Measurements from ENCODE around the gene LY6G6F. TPM values are rescaled to one million over a fixed set of nuclear protein-coding genes. Genes with fewer than 3 reads are reported as not detected.

Gene LY6G6F
- total RNA-seq, 1 donor from 2014 or later, result not detected

GRCh38 chr6:31662124-31662723, 44.4 kb upstream of the LY6G6F start:
- H3K4me3 Mint-ChIP-seq (ENCODE audit: unreplicated experiment), result peak overlapping the region; percentile 54
- H3K9ac ChIP-seq (ENCODE audit: low read length), result no peak overlapping the region
- H3K27me3 Mint-ChIP-seq (ENCODE audit: low read depth, unreplicated experiment), result no peaks in the 10 kb centered on the region
- H3K36me3 ChIP-seq (ENCODE audit: insufficient read depth, low read length), result peaks cover 5% of the 10 kb centered on the region
- TF ChIP-seq EZH2 (IDR thresholded peaks at IDR 0.05; ENCODE audit: insufficient read depth, low read length), result no peak
- TF ChIP-seq, protein P1, sequence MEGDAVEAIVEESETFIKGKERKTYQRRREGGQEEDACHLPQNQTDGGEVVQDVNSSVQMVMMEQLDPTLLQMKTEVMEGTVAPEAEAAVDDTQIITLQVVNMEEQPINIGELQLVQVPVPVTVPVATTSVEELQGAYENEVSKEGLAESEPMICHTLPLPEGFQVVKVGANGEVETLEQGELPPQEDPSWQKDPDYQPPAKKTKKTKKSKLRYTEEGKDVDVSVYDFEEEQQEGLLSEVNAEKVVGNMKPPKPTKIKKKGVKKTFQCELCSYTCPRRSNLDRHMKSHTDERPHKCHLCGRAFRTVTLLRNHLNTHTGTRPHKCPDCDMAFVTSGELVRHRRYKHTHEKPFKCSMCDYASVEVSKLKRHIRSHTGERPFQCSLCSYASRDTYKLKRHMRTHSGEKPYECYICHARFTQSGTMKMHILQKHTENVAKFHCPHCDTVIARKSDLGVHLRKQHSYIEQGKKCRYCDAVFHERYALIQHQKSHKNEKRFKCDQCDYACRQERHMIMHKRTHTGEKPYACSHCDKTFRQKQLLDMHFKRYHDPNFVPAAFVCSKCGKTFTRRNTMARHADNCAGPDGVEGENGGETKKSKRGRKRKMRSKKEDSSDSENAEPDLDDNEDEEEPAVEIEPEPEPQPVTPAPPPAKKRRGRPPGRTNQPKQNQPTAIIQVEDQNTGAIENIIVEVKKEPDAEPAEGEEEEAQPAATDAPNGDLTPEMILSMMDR (IDR thresholded peaks at IDR 0.05; ENCODE audit: insufficient read depth, low read depth, low read length), result no peak
- H3K9me3 ChIP-seq (ENCODE audit: insufficient read depth, low read depth, low read length), result no peaks in the 10 kb centered on the region
- no peak for DNase-seq (ENCODE audit: low read depth)
- peaks cover 12% of the 10 kb centered on the region for H3K36me3 Mint-ChIP-seq (ENCODE audit: low read depth, unreplicated experiment)
- H3K27me3 ChIP-seq (ENCODE audit: insufficient read depth, low read length), result no peaks in the 10 kb centered on the region
- peak overlapping the region; percentile 98 for H3K4me2 ChIP-seq (ENCODE audit: low read length)
- H3K4me1 ChIP-seq (ENCODE audit: insufficient read depth, low read length), result peaks cover 50% of the 10 kb centered on the region
- H3K4me1 Mint-ChIP-seq (ENCODE audit: low read depth, unreplicated experiment), result peaks cover 36% of the 10 kb centered on the region
- FAIRE-seq, result no peak
- H3K9me3 Mint-ChIP-seq (ENCODE audit: unreplicated experiment), result no peaks in the 10 kb centered on the region
- peaks cover 30% of the 10 kb centered on the region for H4K20me1 ChIP-seq (ENCODE audit: insufficient read depth, low read length)
- peaks cover 87% of the 10 kb centered on the region for H3K79me2 ChIP-seq (ENCODE audit: insufficient read depth, low read length)
- no peak overlapping the region for H3K27ac Mint-ChIP-seq (ENCODE audit: unreplicated experiment)
- H3K27ac ChIP-seq (ENCODE audit: low read depth, low read length), result no peak overlapping the region
- no peak overlapping the region for H3K4me3 ChIP-seq (ENCODE audit: insufficient read depth, low read depth, low read length)
- no peak overlapping the region for H2AFZ ChIP-seq (ENCODE audit: low read depth, low read length)

- Histone ChIP-seq H3K9ac (ENCODE audit: low read length) (peak overlapping the region; percentile 99), H2AFZ (ENCODE audit: low read depth, low read length) (no peak overlapping the region)
- H3K4me1 Mint-ChIP-seq (ENCODE audit: low read depth, unreplicated experiment), result peaks cover 35% of the 10 kb centered on the region
Observed at GRCh38 chr6:31663126-31663960, 43.3 kb upstream of the LY6G6F start.

More at GRCh38 chr6:31663126-31663960, 43.3 kb upstream of the LY6G6F start:
- peaks cover 29% of the 10 kb centered on the region for H4K20me1 ChIP-seq (ENCODE audit: insufficient read depth, low read length)
- H3K4me3 Mint-ChIP-seq (ENCODE audit: unreplicated experiment), result peak overlapping the region; percentile 98
- peaks cover 43% of the 10 kb centered on the region for H3K4me1 ChIP-seq (ENCODE audit: insufficient read depth, low read length)
- H3K4me3 ChIP-seq (ENCODE audit: insufficient read depth, low read depth, low read length), result peak overlapping the region; percentile 94
- no peaks in the 10 kb centered on the region for H3K9me3 Mint-ChIP-seq (ENCODE audit: unreplicated experiment)
- H3K27ac Mint-ChIP-seq (ENCODE audit: unreplicated experiment), result no peak overlapping the region
- H3K27ac ChIP-seq (ENCODE audit: low read depth, low read length), result peak overlapping the region; percentile 90
- H3K9me3 ChIP-seq (ENCODE audit: insufficient read depth, low read depth, low read length), result no peaks in the 10 kb centered on the region
- no peaks in the 10 kb centered on the region for H3K27me3 ChIP-seq (ENCODE audit: insufficient read depth, low read length)
- FAIRE-seq (no peak), DNase-seq (ENCODE audit: low read depth) (no peak)
- H3K79me2 ChIP-seq (ENCODE audit: insufficient read depth, low read length), result peaks cover 87% of the 10 kb centered on the region
- peaks cover 15% of the 10 kb centered on the region for H3K36me3 ChIP-seq (ENCODE audit: insufficient read depth, low read length)
- TF ChIP-seq, protein P1 (IDR thresholded peaks at IDR 0.05; ENCODE audit: insufficient read depth, low read depth, low read length), result no peak
- peak overlapping the region; percentile 98 for H3K4me2 ChIP-seq (ENCODE audit: low read length)
- H3K36me3 Mint-ChIP-seq (ENCODE audit: low read depth, unreplicated experiment), result peaks cover 9% of the 10 kb centered on the region
- no peaks in the 10 kb centered on the region for H3K27me3 Mint-ChIP-seq (ENCODE audit: low read depth, unreplicated experiment)

All from astrocyte (in vitro differentiated cells and primary cell).